ENCODE data around the gene MEPCE.

GRCh38 chr7:100472121-100472851 lies 42.7 kb downstream of the MEPCE start:
- TF ChIP-seq CTCF (IDR thresholded peaks at IDR 0.05; ENCODE audit: insufficient read depth, low read length, poor library complexity, severe bottlenecking) (no peak), EZH2phosphoT487 (conservative IDR thresholded peaks at IDR 0.05; ENCODE audit: low read length) (no peak)

Measured in SU-DHL-6 (cell line).